Lower leg skin (tissue), 4 donors: ENCODE results near the gene FGF11. TPM values are rescaled to one million over a fixed set of nuclear protein-coding genes. Genes with fewer than 3 reads are reported as not detected.

ENCODE experiments used
- DNase-seq, 2 donors: peaks; one replicate each; pipeline ENCODE4 v3.0.0-alpha.2; 2019; ENCODE audit warnings: low spot score in 2 of 2
- H3K4me3 ChIP-seq: fragments of 200-600 bp; sonication (generic); 2 replicates; pipeline ENCODE4 v1.5.1; 2017; ENCODE audit warnings: mild to moderate bottlenecking, low read depth; ENCODE audit not compliant: poor library complexity, severe bottlenecking
- POLR2A ChIP-seq, 2 donors: fragments of 450-650 bp; IDR thresholded peaks; one replicate each; pipeline ENCODE4 v1.6.1; 2016 to 2017; ENCODE audit warnings: antibody characterized with exemption in 2 of 2, mild to moderate bottlenecking in 1 of 2, moderate library complexity in 1 of 2
- WGBS, 2 donors: methylation state at CpG; one replicate each; pipeline ENCODE4 v1.1.5; 2018; 5-methylcytosine and 5-hydroxymethylcytosine counted together
- intact Hi-C: fragments of 100-400 bp; cut with DNase I; formaldehyde crosslinking; loops from one replicate; pipeline ENCODE4 v1.15.0; 2023; ENCODE audit warnings: low total_unique reads
- total RNA-seq, 4 donors: library from RNA; depleted of rRNA; stranded (reverse); fragments of >200 nt; gene quantifications; one replicate each; pipeline ENCODE4 v1.1.0, GENCODE V29; 2016
- TF ChIP-seq, protein P1 (sequence below), 3 donors: fragments of 450-650 bp; IDR thresholded peaks; one replicate each; pipeline ENCODE4 v1.5.1; 2016; ENCODE audit warnings: antibody characterized with exemption in 3 of 3, mild to moderate bottlenecking in 3 of 3, moderate library complexity in 2 of 3

FGF11 gene
- total RNA-seq, 4 donors from 2014 or later: 12.5 to 15.0 (median 13.9) TPM

DNA sequence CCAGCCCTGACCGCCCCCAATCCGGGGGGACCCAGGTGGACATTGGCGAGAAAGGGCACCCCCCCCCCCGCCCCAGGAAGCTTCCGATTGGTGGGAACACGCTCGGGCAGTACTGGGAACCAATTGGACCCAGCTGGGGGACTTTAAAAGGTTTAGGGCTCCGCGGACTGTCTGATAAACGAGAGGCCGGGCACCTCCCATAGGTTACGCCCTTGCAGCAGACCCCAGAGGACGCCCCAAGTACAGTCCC is 35.7 kb upstream of the FGF11 start:
- intact Hi-C loops: loop anchor here (2.0 kb wide), 1 partner anchor 75 kb away; the partner anchor contains the start of gene NEURL4
- 0% methylated on average over 7 to 12 of the region's 13 CpGs for WGBS, 2 donors
- TF ChIP-seq, protein P1, sequence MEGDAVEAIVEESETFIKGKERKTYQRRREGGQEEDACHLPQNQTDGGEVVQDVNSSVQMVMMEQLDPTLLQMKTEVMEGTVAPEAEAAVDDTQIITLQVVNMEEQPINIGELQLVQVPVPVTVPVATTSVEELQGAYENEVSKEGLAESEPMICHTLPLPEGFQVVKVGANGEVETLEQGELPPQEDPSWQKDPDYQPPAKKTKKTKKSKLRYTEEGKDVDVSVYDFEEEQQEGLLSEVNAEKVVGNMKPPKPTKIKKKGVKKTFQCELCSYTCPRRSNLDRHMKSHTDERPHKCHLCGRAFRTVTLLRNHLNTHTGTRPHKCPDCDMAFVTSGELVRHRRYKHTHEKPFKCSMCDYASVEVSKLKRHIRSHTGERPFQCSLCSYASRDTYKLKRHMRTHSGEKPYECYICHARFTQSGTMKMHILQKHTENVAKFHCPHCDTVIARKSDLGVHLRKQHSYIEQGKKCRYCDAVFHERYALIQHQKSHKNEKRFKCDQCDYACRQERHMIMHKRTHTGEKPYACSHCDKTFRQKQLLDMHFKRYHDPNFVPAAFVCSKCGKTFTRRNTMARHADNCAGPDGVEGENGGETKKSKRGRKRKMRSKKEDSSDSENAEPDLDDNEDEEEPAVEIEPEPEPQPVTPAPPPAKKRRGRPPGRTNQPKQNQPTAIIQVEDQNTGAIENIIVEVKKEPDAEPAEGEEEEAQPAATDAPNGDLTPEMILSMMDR (IDR thresholded peaks at IDR 0.05): no peak
- no peak for TF ChIP-seq POLR2A (IDR thresholded peaks at IDR 0.05)
- DNase-seq: no peak
- peak overlapping the region; percentile 44 for H3K4me3 ChIP-seq

DNA sequence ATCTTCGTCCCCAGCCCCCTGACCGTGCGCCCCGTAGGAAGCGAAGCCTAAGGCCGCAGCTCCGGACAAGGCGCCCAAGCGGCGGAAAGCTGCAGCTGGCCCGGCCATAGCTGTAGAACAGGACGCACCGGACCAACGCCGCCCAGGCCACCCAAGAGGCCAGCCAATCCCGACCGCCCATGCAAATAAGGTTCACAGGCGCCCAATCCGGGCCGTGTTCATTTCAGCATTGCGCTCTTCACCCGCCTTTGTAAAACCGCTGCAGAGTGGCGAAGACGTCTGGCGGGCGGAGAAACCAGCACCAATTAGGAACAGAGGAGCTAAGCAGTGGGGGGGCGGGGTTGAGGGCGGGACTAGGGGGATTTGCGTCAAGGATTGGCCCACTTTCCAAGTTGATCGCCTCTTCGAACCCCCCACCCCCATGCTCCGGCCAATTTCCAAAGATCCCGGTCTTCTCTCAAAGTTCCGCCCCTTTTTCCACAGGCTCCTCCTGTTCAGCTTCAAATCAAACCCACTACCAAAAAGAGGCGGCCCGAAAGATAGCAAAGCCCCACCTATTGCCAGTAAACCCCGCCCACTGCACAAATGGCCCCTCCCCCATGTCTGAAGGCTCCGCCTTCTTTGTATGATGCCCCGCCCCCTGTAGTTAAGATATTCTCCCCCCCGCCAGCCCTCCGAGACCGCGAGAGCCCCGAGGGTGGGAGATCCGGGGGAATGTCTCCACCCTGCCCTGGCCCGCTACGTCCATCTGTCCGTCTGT is 35.2 kb upstream of the FGF11 start, which contains the start of gene TMEM256:
TMEM256 (minus strand) TSS at position 121 of the 760 bp plus-strand sequence; CDS start at position 108, 13 bp downstream.
- peak; percentile 99 to 100 for DNase-seq
- 0% methylated on average over 35 to 48 of the region's 49 CpGs for WGBS, 2 donors
- TF ChIP-seq, protein P1 (IDR thresholded peaks at IDR 0.05): no peak
- peak in 1 of 2 donors; percentile 60 for TF ChIP-seq POLR2A (IDR thresholded peaks at IDR 0.05)
- intact Hi-C loops: loop anchor here (2.0 kb wide), 1 partner anchor 75 kb away; the partner anchor contains the start of gene NEURL4
- peak within 1 kb of the TSS; percentile 44 for H3K4me3 ChIP-seq

DNA sequence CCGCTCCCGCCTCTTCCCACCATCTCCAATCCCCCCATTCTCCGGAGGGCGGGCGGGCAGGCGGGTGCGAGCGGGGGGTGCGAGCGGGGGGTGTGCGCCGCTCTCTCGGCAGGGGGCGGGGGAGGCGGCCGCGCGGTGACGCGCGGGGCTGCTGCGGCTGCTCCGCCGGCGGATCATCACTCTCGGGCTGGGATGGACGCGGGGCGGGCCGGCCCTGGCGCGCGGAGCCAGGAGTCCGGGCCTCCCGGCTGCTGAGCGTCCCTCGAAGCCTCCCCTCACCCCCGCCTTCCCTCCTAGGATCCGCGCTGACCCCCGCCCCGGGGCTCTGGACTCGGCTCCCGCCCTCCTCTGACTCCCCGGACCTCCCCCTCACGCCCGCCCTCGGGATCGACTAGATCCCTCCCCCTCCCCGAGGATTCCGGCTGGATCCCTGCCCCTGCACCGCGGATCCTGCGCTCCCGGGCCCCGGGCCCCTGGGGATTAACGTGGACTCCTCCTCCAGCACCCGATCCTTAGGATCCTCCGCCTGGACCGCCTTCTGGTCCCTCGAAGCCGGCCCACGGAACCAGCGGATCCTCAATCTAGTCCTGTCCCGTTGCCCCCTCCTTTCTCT is 34.5 kb upstream of the FGF11 start:
- H3K4me3 ChIP-seq: peak overlapping the region; percentile 41
- peak; percentile 56 to 95 for DNase-seq
- 2 to 4% methylated on average over 16 to 27 of the region's 65 CpGs for WGBS, 2 donors
- TF ChIP-seq, protein P1 (IDR thresholded peaks at IDR 0.05): no peak
- TF ChIP-seq POLR2A (IDR thresholded peaks at IDR 0.05): no peak
- intact Hi-C loops: no loop called here

DNA sequence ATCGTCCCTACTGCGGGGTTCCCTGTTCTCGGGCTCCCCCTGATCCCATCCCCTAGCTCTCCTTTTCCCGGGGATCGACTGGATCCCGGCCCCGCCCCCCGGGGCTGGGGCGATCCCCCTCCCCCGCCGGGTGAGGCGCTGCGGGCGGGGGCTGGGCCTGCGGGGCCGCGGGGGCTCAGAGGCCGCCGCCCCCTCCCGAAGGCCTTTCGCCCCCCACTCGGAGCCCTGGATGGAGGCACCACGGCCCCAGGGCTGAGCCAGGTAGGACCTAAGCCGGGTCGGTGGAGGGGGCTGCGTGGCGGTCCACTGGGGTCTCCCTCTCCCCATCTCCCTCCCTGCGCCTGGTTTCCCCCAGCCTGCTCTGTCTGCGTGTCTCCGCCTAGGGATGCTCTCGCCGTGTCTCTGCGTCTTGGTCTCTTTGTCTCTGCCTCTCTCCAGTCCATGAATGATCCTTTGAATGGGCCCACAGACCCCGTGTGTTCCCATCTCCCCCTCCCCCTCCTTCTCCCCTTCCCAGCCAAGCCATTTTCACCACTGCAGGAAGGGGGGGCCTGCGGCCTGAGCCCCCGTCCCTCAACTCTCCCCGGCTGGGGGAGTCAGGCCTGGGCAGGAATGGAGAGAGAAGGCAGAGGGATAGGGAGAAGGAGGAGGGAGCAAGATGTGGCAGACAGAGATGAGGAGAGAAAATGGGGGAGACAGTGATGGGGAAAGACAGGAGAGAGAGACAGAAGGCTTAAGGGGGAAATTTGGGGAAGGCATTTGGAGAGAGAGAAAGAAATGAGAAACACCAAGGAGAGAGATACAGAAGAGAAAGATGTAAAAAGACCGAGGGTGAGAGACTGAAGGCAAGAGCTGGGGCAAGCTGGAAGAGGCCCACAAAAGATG is 33.7 kb upstream of the FGF11 start:
- WGBS, 2 donors: 14 to 22% methylated on average over 19 to 38 of the region's 38 CpGs
- TF ChIP-seq, protein P1 (IDR thresholded peaks at IDR 0.05): no peak
- no peak for TF ChIP-seq POLR2A (IDR thresholded peaks at IDR 0.05)
- H3K4me3 ChIP-seq: peak overlapping the region; percentile 41
- intact Hi-C loops: no loop called here
- no peak for DNase-seq

DNA sequence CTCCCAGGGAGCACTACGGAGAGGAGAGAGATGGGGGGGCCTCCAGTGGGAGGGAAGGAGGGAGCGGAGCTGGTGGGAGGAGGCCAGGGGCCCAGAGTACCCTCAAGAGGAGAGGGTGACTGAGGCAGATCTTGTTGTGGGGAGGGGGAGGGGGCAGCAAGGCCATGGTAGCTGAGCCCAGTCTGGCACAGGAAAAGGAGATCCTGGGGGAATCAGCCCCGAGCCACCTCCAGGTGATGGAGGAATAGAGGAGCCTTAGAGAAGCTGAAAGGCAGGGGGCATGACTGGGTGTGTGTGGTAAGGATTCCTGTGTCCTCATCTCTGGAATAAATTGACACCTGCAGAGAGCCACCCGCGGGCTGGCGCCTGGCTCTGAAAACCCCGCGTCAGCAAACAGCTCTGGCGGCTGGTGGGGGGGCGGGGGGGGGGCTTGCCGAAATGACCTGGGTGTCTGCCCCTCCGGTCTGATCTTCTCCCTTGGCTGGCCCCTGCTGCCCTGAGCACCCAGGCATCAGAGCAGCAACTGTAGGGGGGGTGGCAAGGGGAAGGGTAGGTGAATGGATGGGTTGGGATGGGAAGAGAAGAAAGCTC is 33.0 kb upstream of the FGF11 start:
- H3K4me3 ChIP-seq: no peak overlapping the region
- intact Hi-C loops: no loop called here
- TF ChIP-seq, protein P1 (IDR thresholded peaks at IDR 0.05): no peak
- no peak for TF ChIP-seq POLR2A (IDR thresholded peaks at IDR 0.05)
- 60 to 62% methylated on average over 12 of the region's 12 CpGs for WGBS, 2 donors
- no peak for DNase-seq
